Measurements from ENCODE around the gene PCDH12. TPM values are rescaled to one million over a fixed set of nuclear protein-coding genes. Genes with fewer than 3 reads are reported as not detected.

PCDH12 gene
- total and polyA plus RNA-seq, 7 experiments from 2014 or later: 0.11 to 1.5 (median 0.54) TPM; not detected in 3

DNA sequence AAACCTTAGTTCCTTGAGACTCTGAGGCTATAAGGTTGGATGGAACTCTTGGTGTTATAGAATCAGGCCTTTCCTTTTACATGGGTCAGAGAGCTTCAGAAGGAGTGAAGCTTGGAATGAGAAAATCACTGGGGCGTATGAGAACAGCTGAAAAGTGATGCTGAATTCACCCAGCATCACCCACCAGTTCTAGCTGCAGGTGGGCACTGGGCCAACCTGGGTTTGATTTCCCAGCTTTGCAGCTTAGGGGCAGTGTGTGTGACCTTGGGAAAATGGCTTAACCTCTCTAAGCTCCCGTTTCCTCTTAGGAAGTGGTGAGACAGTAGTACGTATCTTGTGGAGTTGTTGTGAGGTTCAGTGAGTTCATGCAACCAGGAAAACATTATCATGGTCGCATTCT is 10.7 kb downstream of the PCDH12 start:
- Mint-ChIP-seq H3K4me1 (peaks cover 6 to 22% (median 13%) of the 10 kb centered on the region in 7 donors), H3K27ac (peak overlapping the region in 2 of 9 donors; percentile 46 to 60), H3K4me3 (no peak overlapping the region), H3K9me3 (no peaks in the 10 kb centered on the region), H3K36me3 (no peaks in the 10 kb centered on the region), H3K27me3 (no peaks in the 10 kb centered on the region)
- Histone ChIP-seq H3K4me3 (ENCODE audit: low read length) (no peak overlapping the region), H3K4me1 (ENCODE audit: control insufficient read depth in 2 of 2, insufficient read depth in 2 of 2, low read length in 2 of 2) (peaks cover 0 to 8% of the 10 kb centered on the region in 2 donors), H3K36me3 (ENCODE audit: control insufficient read depth in 2 of 3, insufficient read depth in 3 of 3, low read length in 3 of 3) (no peaks in the 10 kb centered on the region), H3K27me3 (ENCODE audit: control insufficient read depth in 2 of 2, insufficient read depth in 2 of 2, low read length in 2 of 2) (no peaks in the 10 kb centered on the region), H3K9me3 (ENCODE audit: control insufficient read depth in 2 of 3, low read length in 3 of 3) (no peaks in the 10 kb centered on the region), H3K27ac (ENCODE audit: low read depth, low read length) (no peak overlapping the region)
- ATAC-seq (no peak), DNase-seq (no peak)
- ChIA-PET CTCF (interaction anchor here (0.5 to 2.5 kb wide), 2 partner anchors 13 to 60 kb away, joined by 3 to 15 read pairs; no protein-coding TSS in a partner anchor), POLR2A (interaction anchor here (0.6 kb wide), 1 partner anchor 23 kb away, joined by 3 read pairs; no protein-coding TSS in a partner anchor)
- intact Hi-C loops (cut with micrococcal nuclease): no loop called here

DNA sequence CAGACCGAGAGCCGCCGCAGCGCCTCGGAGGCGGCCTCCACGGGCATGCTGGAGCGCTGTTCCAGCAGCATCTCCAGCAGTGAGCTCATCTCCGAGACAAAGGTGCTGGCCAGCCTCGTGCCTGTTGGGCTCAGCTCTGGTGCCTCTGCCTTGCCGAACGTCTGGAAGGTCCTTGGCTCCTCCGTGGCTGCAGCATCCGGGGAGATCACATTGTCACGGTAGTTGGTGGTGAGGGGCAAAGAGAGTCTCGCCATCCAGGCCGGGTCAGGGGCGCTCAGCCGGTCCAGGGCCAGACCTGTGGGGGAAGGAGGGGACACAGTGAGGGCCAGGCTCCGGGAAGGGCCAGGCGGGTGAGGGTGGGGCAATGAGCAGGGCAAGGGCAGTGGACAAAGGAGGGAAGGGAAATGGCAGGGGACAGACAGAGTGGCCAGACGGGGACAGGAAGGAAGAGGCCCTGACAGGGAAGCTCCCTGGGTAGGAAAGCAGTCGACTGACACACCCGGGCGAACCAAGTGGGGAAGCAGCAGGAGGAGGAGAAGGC is 12.4 kb downstream of the PCDH12 start:
- Histone ChIP-seq H3K4me1 (ENCODE audit: control insufficient read depth in 2 of 2, insufficient read depth in 2 of 2, low read length in 2 of 2) (no peaks in the 10 kb centered on the region), H3K27ac (ENCODE audit: low read depth, low read length) (no peak overlapping the region), H3K36me3 (ENCODE audit: control insufficient read depth in 2 of 3, insufficient read depth in 3 of 3, low read length in 3 of 3) (peaks cover 0 to 4% (median 0%) of the 10 kb centered on the region in 3 experiments), H3K9me3 (ENCODE audit: control insufficient read depth in 2 of 3, low read length in 3 of 3) (no peaks in the 10 kb centered on the region), H3K4me3 (ENCODE audit: low read length) (no peak overlapping the region), H3K27me3 (ENCODE audit: control insufficient read depth in 2 of 2, insufficient read depth in 2 of 2, low read length in 2 of 2) (no peaks in the 10 kb centered on the region)
- Mint-ChIP-seq H3K4me1 (peaks cover 0 to 21% (median 4%) of the 10 kb centered on the region in 7 donors), H3K4me3 (no peak overlapping the region), H3K36me3 (peaks cover 0 to 1% (median 0%) of the 10 kb centered on the region in 5 donors), H3K27me3 (no peaks in the 10 kb centered on the region), H3K27ac (peak overlapping the region in 1 of 9 donors; percentile 24), H3K9me3 (no peaks in the 10 kb centered on the region)
- peak; percentile 49 for ATAC-seq
- ChIA-PET CTCF (interaction anchor here (0.7 to 1.0 kb wide), 2 partner anchors 15 kb away, joined by 3 read pairs; no protein-coding TSS in a partner anchor), POLR2A (interaction anchor here (1.3 kb wide), 1 partner anchor 23 kb away, joined by 3 read pairs; no protein-coding TSS in a partner anchor)
- intact Hi-C loops (cut with micrococcal nuclease): no loop called here
- DNase-seq: no peak

DNA sequence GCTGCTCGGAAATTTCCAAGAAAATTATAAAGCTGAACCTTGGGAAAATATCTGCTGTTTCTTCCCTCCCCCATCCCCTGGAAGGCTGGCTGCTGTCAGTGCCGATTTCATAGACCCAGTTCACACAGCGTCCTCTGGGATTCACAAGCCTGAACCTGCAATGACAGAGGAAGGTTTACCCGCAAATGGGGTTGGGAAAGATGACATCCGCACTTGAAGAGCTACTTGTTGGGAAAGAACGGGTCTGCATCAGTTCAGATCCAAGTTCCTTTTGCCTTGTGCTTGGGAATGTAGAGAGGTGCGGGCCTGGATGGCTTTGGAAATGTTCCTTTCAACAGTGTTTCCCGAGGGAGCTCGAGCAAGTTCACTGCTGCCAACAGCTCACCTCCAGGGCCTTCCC is 13.9 kb downstream of the PCDH12 start:
- peaks cover 0 to 21% (median 4%) of the 10 kb centered on the region in 7 donors for H3K4me1 Mint-ChIP-seq
- H3K27me3 Mint-ChIP-seq: no peaks in the 10 kb centered on the region
- no peaks in the 10 kb centered on the region for H3K9me3 Mint-ChIP-seq
- no peak for DNase-seq
- peak overlapping the region in 2 of 9 donors; percentile 29 to 47 for H3K27ac Mint-ChIP-seq
- Histone ChIP-seq H3K4me1 (ENCODE audit: control insufficient read depth in 2 of 2, insufficient read depth in 2 of 2, low read length in 2 of 2) (no peaks in the 10 kb centered on the region), H3K27ac (ENCODE audit: low read depth, low read length) (no peak overlapping the region), H3K9me3 (ENCODE audit: control insufficient read depth in 2 of 3, low read length in 3 of 3) (no peaks in the 10 kb centered on the region), H3K4me3 (ENCODE audit: low read length) (no peak overlapping the region), H3K27me3 (ENCODE audit: control insufficient read depth in 2 of 2, insufficient read depth in 2 of 2, low read length in 2 of 2) (no peaks in the 10 kb centered on the region), H3K36me3 (ENCODE audit: control insufficient read depth in 2 of 3, insufficient read depth in 3 of 3, low read length in 3 of 3) (peaks cover 0 to 7% (median 0%) of the 10 kb centered on the region in 3 experiments)
- intact Hi-C loops (cut with micrococcal nuclease): no loop called here
- H3K36me3 Mint-ChIP-seq: peaks cover 0 to 4% (median 0%) of the 10 kb centered on the region in 5 donors
- no peak overlapping the region for H3K4me3 Mint-ChIP-seq
- ATAC-seq: no peak
- CTCF ChIA-PET: interaction anchor here (0.6 to 1.8 kb wide), 4 partner anchors 17 to 475 kb away, joined by 3 to 5 read pairs (median 3); no protein-coding TSS in a partner anchor
- POLR2A ChIA-PET: interaction anchor here (1.1 kb wide), 1 partner anchor 17 kb away, joined by 4 read pairs; no protein-coding TSS in a partner anchor

DNA sequence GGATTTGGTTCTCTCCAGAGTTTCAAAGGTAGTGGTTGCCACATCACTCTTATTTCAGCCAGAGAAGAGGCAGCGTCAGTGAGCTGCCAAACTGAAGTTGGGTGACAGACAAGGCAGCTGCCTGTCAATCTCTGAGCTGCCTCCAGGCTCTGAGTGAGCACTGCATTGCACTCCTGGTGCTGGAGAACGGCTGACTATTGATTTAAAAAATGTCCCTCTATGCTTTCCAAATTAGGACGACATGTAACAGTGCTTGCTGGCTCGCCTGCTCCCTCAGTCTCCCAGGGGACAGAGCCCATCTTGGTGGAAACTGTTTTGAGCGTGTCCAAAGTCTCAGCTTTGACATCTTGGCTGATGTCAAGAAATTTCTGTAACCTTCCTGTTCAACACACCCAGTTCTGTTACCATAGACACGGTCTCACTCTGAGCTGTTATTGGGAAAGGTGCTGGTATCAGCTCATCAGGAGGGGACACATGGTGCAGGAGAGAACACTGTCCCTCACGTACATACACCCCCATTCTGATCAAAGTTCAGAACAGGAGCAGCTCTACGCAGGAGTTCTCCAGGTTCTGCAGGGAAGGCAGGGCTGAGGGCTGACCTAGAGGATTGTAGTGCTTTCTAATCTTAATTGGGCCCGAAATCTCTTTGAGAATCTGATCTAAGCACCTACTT is 15.7 kb downstream of the PCDH12 start:
- CTCF ChIA-PET: interaction anchor here (0.5 to 1.2 kb wide), 3 partner anchors 18 to 116 kb away, joined by 3 to 4 read pairs (median 3); no protein-coding TSS in a partner anchor
- H3K4me3 Mint-ChIP-seq: no peak overlapping the region
- H3K27ac Mint-ChIP-seq: peak overlapping the region in 7 of 9 donors; percentile 24 to 78 (median 52)
- H3K36me3 Mint-ChIP-seq: peaks cover 0 to 8% (median 0%) of the 10 kb centered on the region in 5 donors
- ATAC-seq (no peak), DNase-seq (no peak)
- no peaks in the 10 kb centered on the region for H3K27me3 Mint-ChIP-seq
- no peaks in the 10 kb centered on the region for H3K9me3 Mint-ChIP-seq
- intact Hi-C loops (cut with micrococcal nuclease): no loop called here
- Histone ChIP-seq H3K9me3 (ENCODE audit: control insufficient read depth in 2 of 3, low read length in 3 of 3) (no peaks in the 10 kb centered on the region), H3K4me3 (ENCODE audit: low read length) (no peak overlapping the region), H3K27ac (ENCODE audit: low read depth, low read length) (no peak overlapping the region), H3K36me3 (ENCODE audit: control insufficient read depth in 2 of 3, insufficient read depth in 3 of 3, low read length in 3 of 3) (peaks cover 0 to 21% (median 0%) of the 10 kb centered on the region in 3 experiments), H3K27me3 (ENCODE audit: control insufficient read depth in 2 of 2, insufficient read depth in 2 of 2, low read length in 2 of 2) (no peaks in the 10 kb centered on the region), H3K4me1 (ENCODE audit: control insufficient read depth in 2 of 2, insufficient read depth in 2 of 2, low read length in 2 of 2) (no peaks in the 10 kb centered on the region)
- POLR2A ChIA-PET: no interaction called here
- peaks cover 0 to 21% (median 4%) of the 10 kb centered on the region in 7 donors for H3K4me1 Mint-ChIP-seq

DNA sequence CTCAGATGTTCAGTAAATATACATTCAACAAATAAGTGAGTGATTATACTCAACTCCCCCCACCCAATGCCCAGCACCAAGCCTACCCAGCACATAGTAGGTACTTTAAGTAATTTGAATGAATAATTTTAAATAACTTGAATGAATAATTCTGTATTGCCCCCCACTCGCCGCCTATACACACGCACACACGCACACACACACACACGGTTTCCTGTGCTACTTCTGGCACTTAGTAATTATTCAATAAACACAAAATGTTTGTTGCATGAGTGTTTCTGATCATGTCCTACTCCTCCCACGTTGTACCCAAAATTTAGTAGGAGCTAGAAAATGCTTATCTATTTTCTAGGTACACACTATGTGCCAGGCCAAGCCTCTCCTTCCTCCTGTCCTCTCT is 16.2 kb downstream of the PCDH12 start:
- H3K4me1 ChIP-seq (ENCODE audit: control insufficient read depth in 2 of 2, insufficient read depth in 2 of 2, low read length in 2 of 2): no peaks in the 10 kb centered on the region
- no peaks in the 10 kb centered on the region for H3K9me3 ChIP-seq (ENCODE audit: control insufficient read depth in 2 of 3, low read length in 3 of 3)
- no peak for ATAC-seq
- CTCF ChIA-PET: interaction anchor here (0.5 to 1.2 kb wide), 3 partner anchors 19 to 117 kb away, joined by 3 to 4 read pairs (median 3); no protein-coding TSS in a partner anchor
- peaks cover 0 to 26% (median under 1%) of the 10 kb centered on the region in 3 experiments for H3K36me3 ChIP-seq (ENCODE audit: control insufficient read depth in 2 of 3, insufficient read depth in 3 of 3, low read length in 3 of 3)
- no peaks in the 10 kb centered on the region for H3K9me3 Mint-ChIP-seq
- H3K4me3 Mint-ChIP-seq: no peak overlapping the region
- H3K27ac ChIP-seq (ENCODE audit: low read depth, low read length): no peak overlapping the region
- peak overlapping the region in 4 of 9 donors; percentile 6 to 70 (median 38) for H3K27ac Mint-ChIP-seq
- DNase-seq: no peak
- H3K4me1 Mint-ChIP-seq: peaks cover 0 to 21% (median 4%) of the 10 kb centered on the region in 7 donors
- POLR2A ChIA-PET: interaction anchor here (0.6 to 0.9 kb wide), 3 partner anchors 9 to 84 kb away, joined by 3 read pairs; no protein-coding TSS in a partner anchor
- peaks cover 0 to 11% (median 0%) of the 10 kb centered on the region in 5 donors for H3K36me3 Mint-ChIP-seq
- H3K27me3 ChIP-seq (ENCODE audit: control insufficient read depth in 2 of 2, insufficient read depth in 2 of 2, low read length in 2 of 2): no peaks in the 10 kb centered on the region
- H3K27me3 Mint-ChIP-seq: no peaks in the 10 kb centered on the region
- intact Hi-C loops (cut with micrococcal nuclease): no loop called here
- H3K4me3 ChIP-seq (ENCODE audit: low read length): no peak overlapping the region

DNA sequence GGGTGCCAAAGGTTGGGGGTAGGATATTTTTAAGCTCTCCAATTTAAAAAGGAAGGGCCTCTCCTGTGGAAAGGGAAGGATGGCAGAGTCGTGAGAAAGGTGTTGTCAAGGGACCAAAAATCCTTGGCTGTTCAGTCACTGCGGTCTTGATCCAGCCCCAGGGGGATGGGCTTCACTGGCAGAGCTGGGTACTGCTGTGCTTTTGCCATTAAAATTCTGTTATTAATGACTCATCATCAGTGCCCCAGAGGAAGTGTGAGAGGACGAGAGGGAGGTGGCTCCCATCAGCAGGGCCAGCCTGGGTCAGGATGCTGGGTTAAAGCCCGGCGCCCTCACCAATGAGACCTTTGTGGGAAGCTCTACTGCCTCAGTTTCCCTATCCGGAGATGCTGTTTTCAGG is 16.7 kb downstream of the PCDH12 start:
- no peak overlapping the region for H3K4me3 ChIP-seq (ENCODE audit: low read length)
- no peak overlapping the region for H3K27ac ChIP-seq (ENCODE audit: low read depth, low read length)
- no peaks in the 10 kb centered on the region for H3K4me1 ChIP-seq (ENCODE audit: control insufficient read depth in 2 of 2, insufficient read depth in 2 of 2, low read length in 2 of 2)
- Mint-ChIP-seq H3K36me3 (peaks cover 0 to 12% (median 0%) of the 10 kb centered on the region in 5 donors), H3K4me1 (peaks cover 0 to 21% (median 4%) of the 10 kb centered on the region in 7 donors), H3K4me3 (no peak overlapping the region), H3K27ac (peak overlapping the region in 4 of 9 donors; percentile 14 to 90 (median 61)), H3K27me3 (no peaks in the 10 kb centered on the region), H3K9me3 (no peaks in the 10 kb centered on the region)
- no peak for DNase-seq
- no peaks in the 10 kb centered on the region for H3K9me3 ChIP-seq (ENCODE audit: control insufficient read depth in 2 of 3, low read length in 3 of 3)
- ChIA-PET CTCF (interaction anchor here (1.0 to 1.2 kb wide), 3 partner anchors 19 to 29 kb away, joined by 3 to 4 read pairs (median 3); no protein-coding TSS in a partner anchor), POLR2A (interaction anchor here (0.6 to 0.9 kb wide), 4 partner anchors 9 to 84 kb away, joined by 3 read pairs; partner anchors contain the start of gene PCDH12)
- H3K27me3 ChIP-seq (ENCODE audit: control insufficient read depth in 2 of 2, insufficient read depth in 2 of 2, low read length in 2 of 2): no peaks in the 10 kb centered on the region
- peaks cover 0 to 31% (median 4%) of the 10 kb centered on the region in 3 experiments for H3K36me3 ChIP-seq (ENCODE audit: control insufficient read depth in 2 of 3, insufficient read depth in 3 of 3, low read length in 3 of 3)
- peak; percentile 54 for ATAC-seq
- intact Hi-C loops (cut with micrococcal nuclease): no loop called here
